IPS-15b (cell line): ENCODE results near the gene SUCLA2.

Experiments used
- H3K27me3 ChIP-seq: one replicate; pipeline ENCODE4 v1.6.1; 2013; ENCODE audit warnings: low read length; ENCODE audit not compliant: control insufficient read depth, insufficient read depth
- H3K36me3 ChIP-seq: one replicate; pipeline ENCODE4 v1.6.1; 2013; ENCODE audit warnings: low read length; ENCODE audit not compliant: control insufficient read depth, insufficient read depth
- H3K4me1 ChIP-seq: one replicate; pipeline ENCODE4 v1.6.1; 2013; ENCODE audit warnings: mild to moderate bottlenecking, low read length; ENCODE audit not compliant: control insufficient read depth, insufficient read depth
- H3K4me3 ChIP-seq: one replicate; pipeline ENCODE4 v1.5.1; 2013; ENCODE audit warnings: low read depth, low read length
- H3K9ac ChIP-seq: one replicate; pipeline ENCODE4 v1.6.1; 2013; ENCODE audit warnings: low read depth, mild to moderate bottlenecking, low read length
- H3K9me3 ChIP-seq: one replicate; pipeline ENCODE4 v1.6.1; 2013; ENCODE audit warnings: mild to moderate bottlenecking, low read length; ENCODE audit not compliant: control insufficient read depth, insufficient read depth

The SUCLA2 gene

DNA sequence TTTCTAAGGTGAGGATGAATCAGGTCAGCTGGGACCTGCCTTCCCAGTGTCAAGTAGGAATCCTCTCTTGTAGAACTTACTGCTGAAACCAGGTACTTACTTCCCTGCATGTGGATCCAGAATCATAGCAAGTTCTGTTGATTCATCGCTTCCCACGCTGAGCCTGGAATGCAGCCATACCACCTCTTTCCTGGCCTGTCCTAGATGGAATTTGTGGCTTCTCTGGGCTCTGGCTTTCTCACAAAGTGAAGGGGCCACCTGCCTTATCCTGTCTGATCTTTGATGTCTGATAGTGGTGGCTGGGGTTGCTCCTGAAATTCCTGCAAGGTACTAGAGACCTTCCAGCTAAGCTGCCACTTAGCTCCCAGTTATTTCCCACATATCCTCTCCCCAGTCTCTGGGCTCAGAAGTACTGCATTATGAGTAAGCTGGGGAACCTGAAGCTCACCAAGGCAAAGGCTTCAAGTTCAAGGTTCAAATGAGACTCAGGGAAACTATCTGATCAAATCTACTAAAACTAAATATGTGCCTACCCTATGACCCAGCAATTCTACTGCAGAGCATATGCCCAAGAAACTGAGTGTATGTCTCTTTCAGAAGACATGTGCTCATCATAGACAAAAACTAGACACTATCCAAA is 103.5 kb downstream of the SUCLA2 start:
- no peaks in the 10 kb centered on the region for H3K4me1 ChIP-seq
- H3K9me3 ChIP-seq = no peaks in the 10 kb centered on the region

GRCh38 chr13:47896546-47896945 is 104.5 kb downstream of the SUCLA2 start:
- Histone ChIP-seq H3K9ac (no peak overlapping the region), H3K27me3 (no peaks in the 10 kb centered on the region), H3K9me3 (no peaks in the 10 kb centered on the region), H3K4me1 (no peaks in the 10 kb centered on the region), H3K4me3 (no peak overlapping the region), H3K36me3 (peaks cover 3% of the 10 kb centered on the region)

More for the DNA sequence above, 103.5 kb downstream of the SUCLA2 start:
- Histone ChIP-seq H3K9ac (no peak overlapping the region), H3K36me3 (peaks cover 3% of the 10 kb centered on the region), H3K27me3 (no peaks in the 10 kb centered on the region), H3K4me3 (no peak overlapping the region)

DNA sequence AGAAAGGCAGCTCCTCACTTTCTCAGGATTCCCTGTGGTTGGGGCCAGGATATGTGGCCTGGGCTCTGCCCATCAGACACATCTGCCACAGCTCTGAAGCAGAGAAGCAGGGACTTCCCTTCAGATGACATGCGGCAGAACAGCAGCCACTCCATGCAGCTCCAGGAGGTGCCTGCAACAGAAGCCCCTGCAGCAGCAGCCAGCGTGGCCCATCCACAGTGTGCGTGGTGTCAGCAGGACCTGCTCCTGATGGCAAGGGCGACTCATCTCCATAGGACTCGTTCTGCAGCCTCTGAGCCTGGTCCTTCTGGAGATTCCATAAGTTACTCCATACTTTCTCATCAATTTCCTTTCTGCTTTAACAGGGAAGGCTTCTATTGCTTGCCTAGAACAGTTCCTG is 105.0 kb downstream of the SUCLA2 start:
- no peaks in the 10 kb centered on the region for H3K9me3 ChIP-seq
- no peaks in the 10 kb centered on the region for H3K27me3 ChIP-seq
- H3K4me1 ChIP-seq = no peaks in the 10 kb centered on the region
- no peak overlapping the region for H3K9ac ChIP-seq
- peaks cover 3% of the 10 kb centered on the region for H3K36me3 ChIP-seq
- no peak overlapping the region for H3K4me3 ChIP-seq

- H3K36me3 ChIP-seq = peaks cover 3% of the 10 kb centered on the region
- H3K9me3 ChIP-seq = no peaks in the 10 kb centered on the region
- H3K4me3 ChIP-seq = no peak overlapping the region
- H3K27me3 ChIP-seq = no peaks in the 10 kb centered on the region
- H3K9ac ChIP-seq = no peak overlapping the region
- H3K4me1 ChIP-seq = no peaks in the 10 kb centered on the region
These were observed 107.5 kb downstream of the SUCLA2 start for GRCh38 chr13:47893527-47893926.
